Breast epithelium (tissue), 4 donors: ENCODE data around the gene MYRF. TPM values are rescaled to one million over a fixed set of nuclear protein-coding genes. Genes with fewer than 3 reads are reported as not detected.
A peak's percentile ranks its signal among the peaks of the same experiment; 100 is the strongest.

Source experiments
- DNase-seq, 2 donors: peaks; one replicate each; pipeline ENCODE4 v3.0.0-alpha.2; 2019; ENCODE audit warnings: low spot score in 2 of 2
- H3K27ac ChIP-seq, 2 donors: fragments of 200-600 bp; sonication (generic) in 1 of 2; one replicate each; pipeline ENCODE4 v1.5.1; 2016 to 2019; ENCODE audit warnings: mild to moderate bottlenecking in 1 of 2
- H3K27me3 ChIP-seq, 2 donors: fragments of 200-600 bp; sonication (generic) in 1 of 2; one replicate each; pipeline versions ENCODE4 v1.5.1 to v1.6.0; 2017 to 2019; ENCODE audit warnings: control low read depth in 1 of 2, mild to moderate bottlenecking in 1 of 2
- H3K36me3 ChIP-seq: fragments of 200-600 bp; one replicate; pipeline ENCODE4 v1.5.1; 2019
- H3K4me1 ChIP-seq, 2 donors: fragments of 200-600 bp; sonication (generic); one replicate each; pipeline ENCODE4 v1.5.1; 2016 to 2019; ENCODE audit warnings: control low read depth in 1 of 2
- H3K4me3 ChIP-seq, 3 donors: fragments of 200-600 bp; sonication (generic); 1 replicate in 2 of 3; 2 replicates in 1 of 3; pipeline ENCODE4 v1.5.1; 2016 to 2019; ENCODE audit warnings: mild to moderate bottlenecking in 3 of 3, moderate library complexity in 2 of 3
- H3K9me3 ChIP-seq, 2 donors: fragments of 200-600 bp; sonication (generic) in 1 of 2; one replicate each; pipeline ENCODE4 v1.5.1; 2016 to 2019; ENCODE audit warnings: control low read depth in 1 of 2
- POLR2A ChIP-seq: fragments of 450-650 bp; IDR thresholded peaks from one replicate; pipeline ENCODE4 v1.6.1; 2016; ENCODE audit warnings: antibody characterized with exemption, mild to moderate bottlenecking, moderate library complexity
- POLR2AphosphoS5 ChIP-seq, 3 donors: sonication (generic); formaldehyde crosslinking; IDR thresholded peaks; one replicate each; pipeline ENCODE4 v1.6.1; 2017; ENCODE audit warnings: antibody characterized with exemption in 3 of 3
- intact Hi-C: fragments of 100-400 bp; cut with DNase I; formaldehyde crosslinking; loops from one replicate; pipeline ENCODE4 v1.15.1; 2023; ENCODE audit warnings: low total_unique reads
- total RNA-seq, 3 donors: library from RNA; depleted of rRNA; stranded (reverse); fragments of >200 nt; gene quantifications; one replicate each; pipeline ENCODE4 v1.1.0, GENCODE V29; 2016
- TF ChIP-seq, protein P1 (sequence below), 3 donors: fragments of 450-650 bp; IDR thresholded peaks; one replicate each; pipeline ENCODE4 v1.5.1; 2016 to 2017; ENCODE audit warnings: antibody characterized with exemption in 3 of 3, mild to moderate bottlenecking in 3 of 3, moderate library complexity in 3 of 3

Gene MYRF
- total RNA-seq, 3 donors from 2014 or later = 0.32 to 6.9 (median 0.66) TPM

- intact Hi-C loops = no loop called here
- Histone ChIP-seq H3K27ac (no peak overlapping the region), H3K36me3 (no peaks in the 10 kb centered on the region), H3K4me1 (no peaks in the 10 kb centered on the region), H3K9me3 (no peaks in the 10 kb centered on the region), H3K27me3 (no peaks in the 10 kb centered on the region), H3K4me3 (no peak overlapping the region)
- DNase-seq = no peak
- TF ChIP-seq POLR2A = no peak
Observed at GRCh38 chr11:61775606-61776554, 23.4 kb downstream of the MYRF start.

GRCh38 chr11:61776561-61777075, 24.2 kb downstream of the MYRF start:
- intact Hi-C loops = no loop called here
- Histone ChIP-seq H3K4me3 (peak overlapping the region in 2 of 3 donors; percentile 45 to 57), H3K4me1 (no peaks in the 10 kb centered on the region), H3K27me3 (no peaks in the 10 kb centered on the region), H3K36me3 (no peaks in the 10 kb centered on the region), H3K27ac (no peak overlapping the region), H3K9me3 (no peaks in the 10 kb centered on the region)
- no peak for DNase-seq
- TF ChIP-seq POLR2AphosphoS5 (IDR thresholded peaks at IDR 0.05) (no peak), POLR2A (no peak)
- TF ChIP-seq, protein P1, sequence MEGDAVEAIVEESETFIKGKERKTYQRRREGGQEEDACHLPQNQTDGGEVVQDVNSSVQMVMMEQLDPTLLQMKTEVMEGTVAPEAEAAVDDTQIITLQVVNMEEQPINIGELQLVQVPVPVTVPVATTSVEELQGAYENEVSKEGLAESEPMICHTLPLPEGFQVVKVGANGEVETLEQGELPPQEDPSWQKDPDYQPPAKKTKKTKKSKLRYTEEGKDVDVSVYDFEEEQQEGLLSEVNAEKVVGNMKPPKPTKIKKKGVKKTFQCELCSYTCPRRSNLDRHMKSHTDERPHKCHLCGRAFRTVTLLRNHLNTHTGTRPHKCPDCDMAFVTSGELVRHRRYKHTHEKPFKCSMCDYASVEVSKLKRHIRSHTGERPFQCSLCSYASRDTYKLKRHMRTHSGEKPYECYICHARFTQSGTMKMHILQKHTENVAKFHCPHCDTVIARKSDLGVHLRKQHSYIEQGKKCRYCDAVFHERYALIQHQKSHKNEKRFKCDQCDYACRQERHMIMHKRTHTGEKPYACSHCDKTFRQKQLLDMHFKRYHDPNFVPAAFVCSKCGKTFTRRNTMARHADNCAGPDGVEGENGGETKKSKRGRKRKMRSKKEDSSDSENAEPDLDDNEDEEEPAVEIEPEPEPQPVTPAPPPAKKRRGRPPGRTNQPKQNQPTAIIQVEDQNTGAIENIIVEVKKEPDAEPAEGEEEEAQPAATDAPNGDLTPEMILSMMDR (IDR thresholded peaks at IDR 0.05) = peak; percentile 12 to 27 (median 25)

GRCh38 chr11:61777234-61778090, 25.0 kb downstream of the MYRF start:
- DNase-seq = peak in 1 of 2 donors; percentile 65
- H3K36me3 ChIP-seq = no peaks in the 10 kb centered on the region
- no peaks in the 10 kb centered on the region for H3K27me3 ChIP-seq
- no peak overlapping the region for H3K27ac ChIP-seq
- intact Hi-C loops = no loop called here
- H3K4me3 ChIP-seq = peak overlapping the region in 2 of 3 donors; percentile 45 to 57
- TF ChIP-seq, protein P1 (IDR thresholded peaks at IDR 0.05) = no peak
- no peak for TF ChIP-seq POLR2A
- no peaks in the 10 kb centered on the region for H3K4me1 ChIP-seq
- H3K9me3 ChIP-seq = no peaks in the 10 kb centered on the region

GRCh38 chr11:61778357-61778886, 26.0 kb downstream of the MYRF start:
- no peak for DNase-seq
- Histone ChIP-seq H3K4me3 (no peak overlapping the region), H3K27me3 (no peaks in the 10 kb centered on the region), H3K36me3 (no peaks in the 10 kb centered on the region), H3K4me1 (no peaks in the 10 kb centered on the region), H3K9me3 (no peaks in the 10 kb centered on the region), H3K27ac (no peak overlapping the region)
- intact Hi-C loops = no loop called here
- TF ChIP-seq, protein P1 (IDR thresholded peaks at IDR 0.05) = no peak
- TF ChIP-seq POLR2A (no peak), POLR2AphosphoS5 (IDR thresholded peaks at IDR 0.05) (no peak)

DNA sequence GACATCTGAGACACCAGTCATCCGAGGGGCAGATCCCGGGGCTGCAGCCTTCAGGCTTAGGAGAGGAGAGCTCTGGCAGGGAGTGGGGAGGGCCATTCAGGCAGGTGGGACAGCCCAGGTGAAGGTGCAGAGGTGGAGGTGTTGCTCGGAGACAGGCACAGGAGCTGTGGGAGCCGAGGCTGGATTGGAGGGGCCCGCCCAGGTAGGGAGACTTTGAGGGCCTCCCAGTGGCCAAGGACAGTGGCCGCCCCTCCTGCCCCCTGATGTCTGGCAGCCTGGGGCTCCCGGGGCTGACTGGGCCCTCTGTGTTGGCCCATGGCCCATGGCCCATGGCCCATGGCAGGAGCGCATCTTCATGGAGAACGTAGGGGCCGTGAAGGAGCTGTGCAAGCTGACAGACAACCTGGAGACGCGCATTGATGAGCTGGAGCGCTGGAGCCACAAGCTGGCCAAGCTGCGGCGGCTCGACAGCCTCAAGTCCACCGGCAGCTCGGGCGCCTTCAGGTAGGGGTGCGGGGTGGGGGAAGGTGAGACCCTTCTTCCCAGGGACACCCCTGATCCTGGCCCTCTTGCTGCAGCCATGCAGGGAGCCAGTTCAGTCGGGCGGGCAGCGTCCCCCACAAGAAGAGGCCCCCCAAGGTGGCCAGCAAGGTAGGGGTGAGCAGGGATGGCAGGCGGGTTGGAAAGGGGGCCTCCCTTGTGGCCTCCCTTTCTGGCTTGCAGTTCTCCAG, 26.6 kb downstream of the MYRF start:
- no peak overlapping the region for H3K27ac ChIP-seq
- TF ChIP-seq, protein P1 (IDR thresholded peaks at IDR 0.05) = no peak
- TF ChIP-seq POLR2AphosphoS5 (IDR thresholded peaks at IDR 0.05) = no peak
- no peak for TF ChIP-seq POLR2A
- no peak for DNase-seq
- H3K27me3 ChIP-seq = no peaks in the 10 kb centered on the region
- no peaks in the 10 kb centered on the region for H3K9me3 ChIP-seq
- H3K4me3 ChIP-seq = no peak overlapping the region
- intact Hi-C loops = no loop called here
- H3K36me3 ChIP-seq = no peaks in the 10 kb centered on the region
- H3K4me1 ChIP-seq = no peaks in the 10 kb centered on the region
